Parathyroid adenoma (tissue), 2 donors: ENCODE measurements around the gene BMPER.

Experiments
- H2AFZ ChIP-seq: fragments of 300-600 bp; sonication (generic); one replicate; pipeline ENCODE4 v1.7.0; 2017; ENCODE audit warnings: antibody characterized with exemption, mild to moderate bottlenecking
- H3K27ac ChIP-seq: fragments of 300-600 bp; sonication (generic); one replicate; pipeline ENCODE4 v1.7.0; 2017
- H3K27me3 ChIP-seq: fragments of 300-600 bp; sonication (generic); one replicate; pipeline ENCODE4 v1.7.0; 2017; ENCODE audit warnings: low read length; ENCODE audit not compliant: control insufficient read depth, insufficient read depth
- H3K36me3 ChIP-seq: fragments of 300-600 bp; sonication (generic); one replicate; pipeline ENCODE4 v1.7.0; 2017; ENCODE audit warnings: low read length; ENCODE audit not compliant: control insufficient read depth, insufficient read depth
- H3K4me1 ChIP-seq: fragments of 300-600 bp; sonication (generic); one replicate; pipeline ENCODE4 v1.7.0; 2017; ENCODE audit warnings: control low read depth
- H3K4me2 ChIP-seq: fragments of 300-600 bp; sonication (generic); one replicate; pipeline ENCODE4 v1.7.0; 2017; ENCODE audit warnings: low read length
- H3K4me3 ChIP-seq: fragments of 300-600 bp; sonication (generic); one replicate; pipeline ENCODE4 v1.7.0; 2017; ENCODE audit warnings: low read depth, low read length
- H3K79me2 ChIP-seq: fragments of 300-600 bp; sonication (generic); one replicate; pipeline ENCODE4 v1.7.0; 2017; ENCODE audit warnings: control low read depth
- H3K9ac ChIP-seq: fragments of 300-600 bp; sonication (generic); one replicate; pipeline ENCODE4 v1.7.0; 2017; ENCODE audit warnings: mild to moderate bottlenecking
- H3K9me3 ChIP-seq: fragments of 300-600 bp; sonication (generic); one replicate; pipeline ENCODE4 v1.7.0; 2017; ENCODE audit warnings: low read length; ENCODE audit not compliant: control insufficient read depth
- CTCF ChIP-seq: fragments of 300-600 bp; sonication (generic); IDR thresholded peaks from one replicate; pipeline ENCODE4 v1.7.0; 2017; ENCODE audit warnings: antibody characterized with exemption, mild to moderate bottlenecking
- donor health status: primary hyperparathyroidism.

Gene BMPER

GRCh38 chr7:33874943-33875342, 30.4 kb upstream of the BMPER start:
- Histone ChIP-seq H3K9me3 (no peaks in the 10 kb centered on the region), H3K79me2 (no peaks in the 10 kb centered on the region), H3K27me3 (no peaks in the 10 kb centered on the region), H3K36me3 (no peaks in the 10 kb centered on the region), H3K4me2 (no peak overlapping the region), H3K4me1 (peaks cover 2% of the 10 kb centered on the region), H3K27ac (no peak overlapping the region), H3K4me3 (no peak overlapping the region), H3K9ac (no peak overlapping the region), H2AFZ (no peak overlapping the region)
- TF ChIP-seq CTCF: no peak

GRCh38 chr7:33876596-33877274, 28.6 kb upstream of the BMPER start:
- Histone ChIP-seq H3K9ac (no peak overlapping the region), H3K4me3 (no peak overlapping the region), H3K27me3 (no peaks in the 10 kb centered on the region), H2AFZ (no peak overlapping the region), H3K4me1 (no peaks in the 10 kb centered on the region), H3K79me2 (no peaks in the 10 kb centered on the region), H3K4me2 (no peak overlapping the region), H3K36me3 (no peaks in the 10 kb centered on the region), H3K27ac (no peak overlapping the region), H3K9me3 (no peaks in the 10 kb centered on the region)
- TF ChIP-seq CTCF: no peak

GRCh38 chr7:33880787-33881186, 24.6 kb upstream of the BMPER start:
- TF ChIP-seq CTCF: no peak
- no peak overlapping the region for H3K9ac ChIP-seq
- no peaks in the 10 kb centered on the region for H3K9me3 ChIP-seq
- no peak overlapping the region for H2AFZ ChIP-seq
- H3K27ac ChIP-seq: no peak overlapping the region
- no peaks in the 10 kb centered on the region for H3K4me1 ChIP-seq
- H3K4me2 ChIP-seq: no peak overlapping the region
- H3K36me3 ChIP-seq: no peaks in the 10 kb centered on the region
- no peak overlapping the region for H3K4me3 ChIP-seq
- H3K79me2 ChIP-seq: no peaks in the 10 kb centered on the region
- H3K27me3 ChIP-seq: no peaks in the 10 kb centered on the region

- no peak overlapping the region for H3K9ac ChIP-seq
- H3K79me2 ChIP-seq: no peaks in the 10 kb centered on the region
- H3K36me3 ChIP-seq: no peaks in the 10 kb centered on the region
- H3K4me2 ChIP-seq: no peak overlapping the region
- no peak overlapping the region for H2AFZ ChIP-seq
- TF ChIP-seq CTCF: no peak
- H3K27ac ChIP-seq: no peak overlapping the region
- H3K4me1 ChIP-seq: no peaks in the 10 kb centered on the region
- H3K9me3 ChIP-seq: no peaks in the 10 kb centered on the region
- no peaks in the 10 kb centered on the region for H3K27me3 ChIP-seq
- no peak overlapping the region for H3K4me3 ChIP-seq
Observed at GRCh38 chr7:33881316-33881715, 24.0 kb upstream of the BMPER start.
